K562 (cell line): ENCODE data around the gene SMIM36. TPM values are rescaled to one million over a fixed set of nuclear protein-coding genes. Genes with fewer than 3 reads are reported as not detected.

Experiments used
- ATAC-seq: fragments of 200-7000 bp; cut with Tn5 transposase; 3 replicates; pipeline ENCODE4 v1.9.1; 2020; ENCODE audit warnings: moderate library complexity
- BruUV-seq: library from RNA; stranded (reverse); fragments of 400-500 nt; replicated peaks from 2 replicates; lab custom pipeline; 2021; lab: Mats Ljungman, UMichigan
- CTCF ChIA-PET: fragments of 300-600 bp; formaldehyde crosslinking; extraction: SDS; loops from one replicate; lab custom pipeline; 2021; ENCODE audit warnings: low intra/inter-chr PET ratio; lab: Yijun Ruan, JAX
- POLR2A ChIA-PET: fragments of 300-600, 350-650 bp; sonication (Branson Sonifier 250); formaldehyde crosslinking; extraction: SDS; loops from one replicate; lab custom pipeline; 2021; ENCODE audit warnings: antibody characterized with exemption, inconsistent platforms; lab: Yijun Ruan, JAX
- DNase-seq, 4 experiments: peaks; one replicate each; pipeline versions ENCODE4 v3.0.0 to v3.0.0-alpha.2; 2011 to 2018; ENCODE audit warnings: low spot score in 3 of 4, mixed read lengths in 3 of 4; ENCODE audit errors: extremely low read depth in 1 of 4
- FAIRE-seq: peaks from 2 replicates; lab custom pipeline; 2011; peaks lifted over from hg19 to GRCh38; lab: Jason Lieb, UNC
- H2AFZ ChIP-seq: 2 replicates; pipeline ENCODE4 v1.6.0; 2011; ENCODE audit warnings: low read depth, low read length, control low read depth, inconsistent platforms
- H3K27ac ChIP-seq: fragments of 200-600 bp; 3 replicates; pipeline ENCODE4 v1.8.0; 2011; ENCODE audit warnings: low read depth, mild to moderate bottlenecking, control low read depth, inconsistent platforms, low read length, moderate library complexity, mixed read lengths; ENCODE audit errors: extremely low read depth
- H3K27me3 ChIP-seq, 2 experiments: fragments of 300-600 bp in 1 of 2; 2 replicates in 1 of 2; 3 replicates in 1 of 2; pipeline versions ENCODE4 v1.6.0 to v1.8.0; 2011; ENCODE audit warnings: inconsistent platforms in 2 of 2, low read length in 2 of 2, mild to moderate bottlenecking in 1 of 2, mixed read lengths in 1 of 2, moderate library complexity in 1 of 2; ENCODE audit not compliant: control insufficient read depth in 2 of 2, insufficient read depth in 2 of 2
- H3K36me3 ChIP-seq: fragments of 300-600 bp; 3 replicates; pipeline ENCODE4 v1.8.0; 2011; ENCODE audit warnings: mild to moderate bottlenecking, low read length, inconsistent platforms; ENCODE audit not compliant: control insufficient read depth, insufficient read depth
- H3K4me1 ChIP-seq, 2 experiments: fragments of 200-600 bp in 1 of 2; replicated peaks in 1 of 2; 2 replicates in 1 of 2; 3 replicates in 1 of 2; pipeline versions ENCODE4 v1.5.1 to v1.8.0; 2011; ENCODE audit warnings: inconsistent platforms in 2 of 2, low read length in 2 of 2, mild to moderate bottlenecking in 1 of 2, mixed read lengths in 1 of 2, moderate library complexity in 1 of 2; ENCODE audit not compliant: control insufficient read depth in 2 of 2, insufficient read depth in 2 of 2
- H3K4me2 ChIP-seq: 2 replicates; pipeline ENCODE4 v1.6.1; 2011; ENCODE audit warnings: low read length, control low read depth, inconsistent platforms, mixed read lengths; ENCODE audit not compliant: insufficient read depth
- H3K4me3 ChIP-seq: fragments of 200-600 bp; sonication (generic), shearing (Covaris generic); 2 replicates; pipeline ENCODE4 v1.5.1; 2016; ENCODE audit warnings: control low read depth, inconsistent platforms
- H3K79me2 ChIP-seq: fragments of 200-600 bp; 3 replicates; pipeline ENCODE4 v1.8.0; 2011; ENCODE audit warnings: low read length, inconsistent platforms; ENCODE audit not compliant: control insufficient read depth, insufficient read depth
- H3K9ac ChIP-seq, 2 experiments: 2 replicates each; pipeline versions ENCODE4 v1.6.0 to v1.6.1; 2011; ENCODE audit warnings: low read depth in 2 of 2, low read length in 2 of 2, control low read depth in 1 of 2, inconsistent platforms in 1 of 2, mild to moderate bottlenecking in 1 of 2, mixed read lengths in 1 of 2; ENCODE audit not compliant: insufficient read depth in 1 of 2
- H3K9me1 ChIP-seq: one replicate; pipeline ENCODE4 v1.6.0; 2011; ENCODE audit warnings: inconsistent platforms, mild to moderate bottlenecking, low read length, moderate library complexity; ENCODE audit not compliant: control insufficient read depth, insufficient read depth
- H3K9me3 ChIP-seq: replicated peaks from 2 replicates; pipeline ENCODE4 v1.5.1; 2011; ENCODE audit warnings: low read depth, low read length, inconsistent platforms; ENCODE audit not compliant: control insufficient read depth, insufficient read depth
- H4K20me1 ChIP-seq: replicated peaks from 2 replicates; pipeline ENCODE4 v1.6.1; 2011; ENCODE audit warnings: low read length, inconsistent platforms, mixed read lengths; ENCODE audit not compliant: control insufficient read depth, insufficient read depth
- CC2D1A ChIP-seq: fragments of 450-650 bp; IDR thresholded peaks from 2 replicates; pipeline ENCODE4 v1.6.1; 2017; ENCODE audit warnings: mild to moderate bottlenecking
- CEBPB ChIP-seq: fragments of 450-650 bp; IDR thresholded peaks from 2 replicates; pipeline ENCODE4 v1.6.1; 2016; ENCODE audit warnings: missing genetic modification characterization, missing compliant biosample characterization
- ELF2 ChIP-seq: fragments of 250-450 bp; sonication (Bioruptor Pico); IDR thresholded peaks from 2 replicates; pipeline ENCODE4 v1.5.0; 2021; ENCODE audit warnings: mild to moderate bottlenecking
- FOXJ3 ChIP-seq: sonication (generic); formaldehyde crosslinking; IDR thresholded peaks from 2 replicates; pipeline ENCODE4 v1.4.0; 2020; ENCODE audit warnings: mild to moderate bottlenecking, missing genetic modification reagents
- HCFC1 ChIP-seq: IDR thresholded peaks from 2 replicates; pipeline ENCODE4 v1.6.1; 2012; ENCODE audit warnings: low read depth, low read length, improper control_type of control experiment
- KDM1A ChIP-seq, 2 experiments: fragments of 450-650 bp; IDR thresholded peaks; 2 replicates each; pipeline ENCODE4 v1.6.1; 2016; ENCODE audit warnings: mild to moderate bottlenecking in 2 of 2
- NEUROD1 ChIP-seq: fragments of 150-350 bp; IDR thresholded peaks from 2 replicates; pipeline ENCODE4 v1.6.1; 2014; ENCODE audit warnings: borderline replicate concordance, low read length, low read depth; ENCODE audit not compliant: partially characterized antibody
- SMARCC2 ChIP-seq: fragments of 450-650 bp; IDR thresholded peaks from 2 replicates; pipeline ENCODE4 v1.6.1; 2017; ENCODE audit warnings: antibody characterized with exemption, moderate library complexity, mild to moderate bottlenecking, low read depth
- ZNF316 ChIP-seq: fragments of 450-650 bp; IDR thresholded peaks from 2 replicates; pipeline ENCODE4 v1.6.1; 2016
- WGBS: fragments of 100-300 bp; shearing (Covaris generic); methylation state at CpG from one replicate; pipeline ENCODE4 v1.1.6; 2016; ENCODE audit warnings: low coverage, mixed read lengths; ENCODE audit not compliant: insufficient coverage; ENCODE audit errors: missing lambda C conversion rate; 5-methylcytosine and 5-hydroxymethylcytosine counted together
- in situ Hi-C: fragments of 300-500 bp; cut with MboI; formaldehyde crosslinking; loops from 4 replicates; pipeline ENCODE4 v1.15.0; 2018; ENCODE audit warnings: inconsistent platforms, mixed read lengths
- intact Hi-C: fragments of 100-400 bp; cut with micrococcal nuclease; formaldehyde crosslinking; loops from 2 replicates; pipeline ENCODE4 v1.14.2; 2022
- polyA plus RNA-seq, 8 experiments: library from polyadenylated mRNA; depleted of rRNA in 4 of 8; stranded (reverse) in 5 of 8; unstranded in 3 of 8; fragments of >200 nt; fragmentation: Nextera tagmentation in 2 of 8; fragmentation: Illumina TruSeq in 1 of 8; extraction: Ambion mirVana in 2 of 8; extraction: Trizol in 1 of 8; gene quantifications; 2 replicates each; pipeline versions ENCODE4 v1.2.1 to v1.2.3, GENCODE V29; 2011 to 2014; ENCODE audit warnings: inconsistent platforms in 1 of 8, missing spikeins in 1 of 8
- total RNA-seq, 7 experiments: library from RNA; depleted of rRNA in 6 of 7; stranded (reverse); fragments of >200 nt in 6 of 7; fragmentation: Illumina TruSeq in 2 of 7; extraction: Trizol in 2 of 7; gene quantifications; 2 replicates each; pipeline versions ENCODE4 v1.2.1 to v1.2.3, GENCODE V29; 2011 to 2021; ENCODE audit warnings: low replicate concordance in 1 of 7
- TF ChIP-seq, protein P1 (sequence below): conservative IDR thresholded peaks from 2 replicates; pipeline ENCODE4 v1.6.1; 2011; ENCODE audit warnings: low read depth, mild to moderate bottlenecking, low read length; ENCODE audit not compliant: control insufficient read depth

Gene SMIM36
- total and polyA plus RNA-seq, 9 of the 15 experiments (the other 6 are each of a cell fraction or from before 2014, with no cell fraction given), result not detected

- intact Hi-C loops (loop anchor here (10.0 kb wide), 1 partner anchor 280 kb away; no protein-coding TSS in a partner anchor), in situ Hi-C loops (no loop called here)
- H3K27me3 ChIP-seq, result no peaks in the 10 kb centered on the region
- no peak for DNase-seq
- 62% methylated on average over 3 of the region's 4 CpGs for WGBS
- no TSS peak for BruUV-seq
- H3K79me2 ChIP-seq, result no peaks in the 10 kb centered on the region
- H3K9me1 ChIP-seq, result no peaks in the 10 kb centered on the region
- no peaks in the 10 kb centered on the region for H4K20me1 ChIP-seq
- no peak overlapping the region for H3K4me3 ChIP-seq
- H3K9ac ChIP-seq, result no peak overlapping the region
- no peaks in the 10 kb centered on the region for H3K9me3 ChIP-seq
- H3K27ac ChIP-seq, result no peak overlapping the region
- H3K4me1 ChIP-seq, result peaks cover 23 to 40% of the 10 kb centered on the region in 2 experiments
- ATAC-seq, result no peak
- no peak overlapping the region for H2AFZ ChIP-seq
- FAIRE-seq, result peak; percentile 57
- POLR2A ChIA-PET, result no interaction called here
- H3K4me2 ChIP-seq, result no peak overlapping the region
- CTCF ChIA-PET, result no interaction called here
- no peak for TF ChIP-seq SMARCC2
- peak in 1 of 2 experiments; percentile 29; a peak in 1 of 4 replicates for TF ChIP-seq KDM1A (IDR thresholded peaks at IDR 0.05)
- TF ChIP-seq, all 486 proteins: peak for 1
- H3K36me3 ChIP-seq, result no peaks in the 10 kb centered on the region
Observed at GRCh38 chr17:55454906-55455474, 56.3 kb downstream of the SMIM36 start.

DNA sequence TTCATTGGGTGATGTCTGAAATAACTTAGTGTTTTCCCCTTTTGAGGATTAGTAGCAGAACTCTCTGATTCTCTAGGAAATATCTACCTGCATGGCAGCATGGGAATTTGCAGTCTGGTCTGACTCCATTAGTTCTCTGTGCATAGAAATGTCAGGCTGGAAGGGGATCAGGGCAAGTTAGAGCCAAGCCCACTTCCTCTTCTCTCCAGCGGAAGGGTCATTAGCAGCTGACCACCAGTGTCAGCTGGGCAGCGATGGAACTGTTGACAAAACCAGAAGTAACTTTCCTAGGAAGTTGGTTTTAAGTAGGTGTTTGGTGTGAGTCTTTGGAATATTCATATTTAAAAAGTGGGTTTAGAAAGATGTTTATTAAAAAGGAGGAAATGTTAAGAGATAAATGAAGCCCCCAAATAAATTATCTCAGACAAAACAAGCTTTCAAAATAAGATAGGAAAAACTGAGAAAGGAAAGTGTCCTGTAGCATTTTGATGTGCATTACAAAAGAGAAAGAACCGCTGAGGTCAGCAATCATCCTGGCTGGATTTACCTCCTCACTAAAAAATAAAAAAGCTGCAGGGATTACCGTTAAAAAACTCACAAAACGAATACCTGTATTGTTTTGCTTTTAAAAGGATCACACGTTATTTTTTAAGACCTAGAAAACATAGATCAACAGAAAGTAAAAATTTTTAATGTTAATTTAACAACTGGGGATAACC is 57.3 kb downstream of the SMIM36 start:
- 18% methylated on average over 6 of the region's 6 CpGs for WGBS
- Histone ChIP-seq H3K9me1 (no peaks in the 10 kb centered on the region), H3K4me3 (no peak overlapping the region), H3K4me2 (no peak overlapping the region), H3K9ac (no peak overlapping the region), H4K20me1 (no peaks in the 10 kb centered on the region), H3K27me3 (no peaks in the 10 kb centered on the region), H3K4me1 (peaks cover 23 to 50% of the 10 kb centered on the region in 2 experiments), H3K36me3 (no peaks in the 10 kb centered on the region), H3K79me2 (no peaks in the 10 kb centered on the region), H3K9me3 (no peaks in the 10 kb centered on the region), H2AFZ (peak overlapping the region; percentile 65), H3K27ac (no peak overlapping the region)
- CTCF ChIA-PET, result no interaction called here
- POLR2A ChIA-PET, result no interaction called here
- peak in 1 of 4 experiments; percentile 30 for DNase-seq
- no TSS peak for BruUV-seq
- no peak for ATAC-seq
- in situ Hi-C loops, result no loop called here
- intact Hi-C loops, result loop anchor here (10.0 kb wide), 1 partner anchor 281 kb away; no protein-coding TSS in a partner anchor
- FAIRE-seq, result peak; percentile 29
- no peak for TF ChIP-seq FOXJ3 (CRISPR knock-in tag)
- no peak for TF ChIP-seq CC2D1A
- no peak for TF ChIP-seq NEUROD1
- TF ChIP-seq ZNF316, result peak; percentile 90
- TF ChIP-seq CEBPB (tag), result no peak
- TF ChIP-seq HCFC1, result no peak
- TF ChIP-seq, protein P1, sequence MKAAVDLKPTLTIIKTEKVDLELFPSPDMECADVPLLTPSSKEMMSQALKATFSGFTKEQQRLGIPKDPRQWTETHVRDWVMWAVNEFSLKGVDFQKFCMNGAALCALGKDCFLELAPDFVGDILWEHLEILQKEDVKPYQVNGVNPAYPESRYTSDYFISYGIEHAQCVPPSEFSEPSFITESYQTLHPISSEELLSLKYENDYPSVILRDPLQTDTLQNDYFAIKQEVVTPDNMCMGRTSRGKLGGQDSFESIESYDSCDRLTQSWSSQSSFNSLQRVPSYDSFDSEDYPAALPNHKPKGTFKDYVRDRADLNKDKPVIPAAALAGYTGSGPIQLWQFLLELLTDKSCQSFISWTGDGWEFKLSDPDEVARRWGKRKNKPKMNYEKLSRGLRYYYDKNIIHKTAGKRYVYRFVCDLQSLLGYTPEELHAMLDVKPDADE, result no peak
- TF ChIP-seq ELF2 (CRISPR knock-in tag), result no peak
